ENCODE results near the gene FAM174C.

FAM174C gene

DNA sequence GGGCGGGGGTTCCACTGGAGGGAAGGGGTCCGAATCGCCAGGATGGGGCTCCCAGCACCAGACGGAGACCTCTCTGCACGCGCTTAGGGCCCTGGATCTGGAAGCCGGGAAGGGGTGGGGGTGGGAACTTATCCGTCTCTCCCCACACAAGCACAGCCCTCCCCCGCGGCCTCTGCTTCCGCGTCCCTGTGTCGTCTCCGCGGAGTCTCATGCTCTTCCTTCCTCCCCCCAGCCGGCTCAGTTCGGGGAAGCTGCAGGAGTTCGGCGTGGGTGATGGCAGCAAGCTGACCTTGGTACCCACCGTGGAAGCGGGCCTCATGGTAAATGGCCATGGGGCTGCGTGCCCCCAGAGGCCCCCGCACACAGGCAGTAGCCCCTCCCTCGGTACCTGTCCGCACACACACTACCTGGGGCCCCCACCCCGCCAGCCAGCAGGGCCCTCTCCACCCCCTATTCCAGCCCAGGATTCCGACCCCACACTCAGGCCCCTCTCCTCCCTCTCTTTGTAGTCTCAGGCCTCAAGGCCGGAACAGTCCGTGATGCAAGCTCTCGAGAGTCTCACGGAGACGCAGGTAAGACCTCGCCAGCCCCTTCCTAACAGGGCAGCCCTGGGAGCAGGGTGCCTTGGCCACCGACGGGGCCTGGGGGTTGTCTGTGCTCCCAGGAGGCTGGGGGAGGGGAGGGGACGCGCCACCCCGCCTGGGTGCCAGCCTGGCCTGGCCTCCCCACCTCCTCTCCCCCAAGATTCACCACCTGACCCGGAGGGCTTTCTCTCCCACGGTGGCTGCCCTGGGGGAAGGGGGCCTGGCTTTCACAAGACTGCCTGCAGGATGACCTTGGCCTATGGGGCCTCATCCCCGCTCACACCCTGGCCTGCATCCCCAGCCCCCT is 23.8 kb upstream of the FAM174C start:
- peak; percentile 61 for DNase-seq

GRCh38 chr19:1252221-1252820 is 23.0 kb upstream of the FAM174C start:
- DNase-seq, result peak; percentile 59

DNA sequence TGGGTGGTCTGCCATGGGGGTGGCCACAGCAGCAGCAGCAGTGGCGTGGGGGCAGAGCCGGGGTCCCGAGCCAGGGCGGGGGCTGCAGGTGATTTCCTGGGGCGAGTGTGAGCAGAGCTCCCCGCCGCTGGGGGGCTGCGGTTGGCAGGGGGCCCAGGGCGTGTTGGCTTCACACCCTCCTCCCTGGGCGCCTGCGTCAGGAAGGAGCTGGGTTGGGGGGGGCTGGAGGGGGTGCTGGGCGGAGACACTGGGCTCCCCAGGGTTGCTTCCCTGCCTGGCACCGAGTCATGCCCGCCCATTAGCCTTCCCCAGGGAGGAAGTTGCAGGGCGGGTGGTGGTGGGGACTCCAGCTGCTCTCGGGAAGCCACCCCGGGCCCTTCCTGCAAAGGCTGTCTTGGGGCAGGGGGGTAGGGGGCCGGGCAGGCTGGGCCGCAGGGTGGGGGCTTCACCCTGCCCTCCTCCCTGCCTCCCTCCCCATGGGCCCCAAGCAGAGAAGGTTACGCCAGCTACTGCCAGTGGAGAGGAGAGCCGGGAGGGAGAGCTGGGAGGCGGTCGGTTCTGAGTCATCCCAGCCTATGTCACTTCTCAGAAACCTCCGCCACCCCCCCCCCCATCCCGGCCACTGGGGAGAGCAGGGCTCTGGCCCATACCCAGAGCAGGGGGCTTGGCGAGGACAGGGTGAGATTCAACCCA is 22.4 kb upstream of the FAM174C start:
- peak; percentile 74 for DNase-seq

DNA sequence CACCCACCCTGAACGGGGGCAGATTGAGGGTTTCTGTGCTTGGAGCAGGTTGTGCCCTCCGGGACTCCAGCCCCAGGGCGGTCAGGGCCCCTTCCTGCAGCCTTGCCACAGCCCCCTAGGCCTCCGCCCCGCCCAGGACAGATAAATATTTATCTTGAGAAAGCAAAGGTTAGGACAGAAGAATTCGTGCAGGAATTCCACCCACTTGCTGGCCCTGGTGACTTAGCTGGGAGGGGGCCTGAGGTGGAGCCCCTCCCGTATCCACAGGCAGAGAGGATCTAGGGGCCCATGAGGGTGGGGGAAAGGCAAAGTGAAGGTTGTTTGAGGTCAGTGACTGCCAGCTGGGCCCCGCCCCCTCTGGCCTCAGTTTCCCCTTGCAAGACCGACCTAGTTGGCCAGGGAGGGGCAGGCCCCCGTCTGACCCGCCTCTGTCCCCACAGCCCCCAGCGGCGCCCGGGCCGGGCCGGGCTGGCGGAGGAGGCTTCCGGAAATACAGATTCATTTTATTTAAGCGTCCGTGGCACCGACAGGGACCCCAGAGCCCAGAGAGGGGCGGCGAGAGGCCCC is 21.7 kb upstream of the FAM174C start:
- DNase-seq, result no peak

DNA sequence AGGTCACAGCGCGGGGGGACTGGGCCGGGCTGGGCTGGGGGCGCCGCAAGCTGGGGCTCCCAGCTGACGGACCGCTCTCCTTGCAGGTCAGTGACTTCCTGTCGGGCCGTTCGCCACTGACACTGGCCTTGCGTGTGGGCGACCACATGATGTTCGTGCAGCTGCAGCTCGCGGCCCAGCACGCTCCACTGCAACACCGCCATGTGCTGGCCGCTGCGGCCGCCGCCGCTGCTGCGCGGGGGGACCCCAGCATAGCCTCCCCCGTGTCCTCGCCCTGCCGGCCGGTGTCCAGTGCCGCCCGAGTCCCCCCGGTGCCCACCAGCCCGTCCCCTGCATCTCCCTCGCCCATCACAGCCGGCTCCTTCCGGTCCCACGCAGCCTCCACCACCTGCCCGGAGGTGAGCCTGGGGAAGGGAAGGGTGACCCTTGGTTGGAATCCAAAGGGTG is 21.2 kb upstream of the FAM174C start:
- no peak for DNase-seq

- no peak for DNase-seq
These were observed 20.7 kb upstream of the FAM174C start for GRCh38 chr19:1254530-1255185.

GRCh38 chr19:1255186-1256161 is 19.9 kb upstream of the FAM174C start:
- DNase-seq, result no peak

- DNase-seq, result no peak
These were observed 18.5 kb upstream of the FAM174C start for GRCh38 chr19:1256646-1257474.

GRCh38 chr19:1257475-1258162 is 17.7 kb upstream of the FAM174C start:
- DNase-seq, result no peak

GRCh38 chr19:1258163-1258492 is 17.2 kb upstream of the FAM174C start:
- no peak for DNase-seq

DNA sequence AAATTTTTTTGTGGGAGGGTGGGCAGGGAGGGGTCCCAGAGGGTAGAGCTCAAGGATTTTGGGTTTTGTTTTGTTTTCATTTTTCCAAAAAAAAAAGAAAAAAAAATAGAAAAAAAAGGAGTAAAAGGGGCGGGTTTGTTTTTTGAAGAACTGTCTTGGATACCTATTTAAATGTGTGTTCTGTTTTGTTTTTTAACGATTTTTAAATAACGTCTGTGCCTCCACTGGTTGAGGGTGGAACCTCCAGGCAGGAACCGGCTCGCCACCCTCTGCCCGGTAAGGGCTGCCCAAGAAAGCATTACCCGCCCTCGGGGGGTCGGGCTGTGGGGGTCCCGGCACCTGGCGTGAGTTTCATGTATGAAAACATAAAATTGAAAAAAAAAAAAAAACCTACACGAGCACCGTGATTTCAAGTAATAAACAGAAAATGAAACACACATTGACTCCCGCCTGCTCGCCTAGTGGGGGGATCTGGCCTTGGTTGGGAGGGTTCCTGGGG is 16.6 kb upstream of the FAM174C start:
- DNase-seq, result no peak

GRCh38 chr19:1259206-1259875 is 16.0 kb upstream of the FAM174C start:
- peak; percentile 73 for DNase-seq

- peak; percentile 36 for DNase-seq
These were observed 15.2 kb upstream of the FAM174C start for GRCh38 chr19:1259876-1260748.

- peak; percentile 97 for DNase-seq
These were observed 14.4 kb upstream of the FAM174C start for GRCh38 chr19:1260749-1261537.

DNA sequence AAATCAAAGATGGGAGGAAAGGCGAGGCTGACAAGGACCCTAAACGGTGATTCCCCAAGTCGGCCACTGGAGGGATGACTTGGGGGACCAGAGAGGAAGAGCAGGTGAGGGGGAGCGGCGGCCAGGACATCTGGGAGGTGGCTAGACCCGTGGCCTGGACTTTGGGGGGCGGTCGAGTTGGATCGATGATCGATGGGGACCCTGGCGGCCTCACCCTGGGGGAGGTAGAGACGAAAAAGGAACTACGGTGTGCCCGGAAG is 13.9 kb upstream of the FAM174C start:
- no peak for DNase-seq

DNA sequence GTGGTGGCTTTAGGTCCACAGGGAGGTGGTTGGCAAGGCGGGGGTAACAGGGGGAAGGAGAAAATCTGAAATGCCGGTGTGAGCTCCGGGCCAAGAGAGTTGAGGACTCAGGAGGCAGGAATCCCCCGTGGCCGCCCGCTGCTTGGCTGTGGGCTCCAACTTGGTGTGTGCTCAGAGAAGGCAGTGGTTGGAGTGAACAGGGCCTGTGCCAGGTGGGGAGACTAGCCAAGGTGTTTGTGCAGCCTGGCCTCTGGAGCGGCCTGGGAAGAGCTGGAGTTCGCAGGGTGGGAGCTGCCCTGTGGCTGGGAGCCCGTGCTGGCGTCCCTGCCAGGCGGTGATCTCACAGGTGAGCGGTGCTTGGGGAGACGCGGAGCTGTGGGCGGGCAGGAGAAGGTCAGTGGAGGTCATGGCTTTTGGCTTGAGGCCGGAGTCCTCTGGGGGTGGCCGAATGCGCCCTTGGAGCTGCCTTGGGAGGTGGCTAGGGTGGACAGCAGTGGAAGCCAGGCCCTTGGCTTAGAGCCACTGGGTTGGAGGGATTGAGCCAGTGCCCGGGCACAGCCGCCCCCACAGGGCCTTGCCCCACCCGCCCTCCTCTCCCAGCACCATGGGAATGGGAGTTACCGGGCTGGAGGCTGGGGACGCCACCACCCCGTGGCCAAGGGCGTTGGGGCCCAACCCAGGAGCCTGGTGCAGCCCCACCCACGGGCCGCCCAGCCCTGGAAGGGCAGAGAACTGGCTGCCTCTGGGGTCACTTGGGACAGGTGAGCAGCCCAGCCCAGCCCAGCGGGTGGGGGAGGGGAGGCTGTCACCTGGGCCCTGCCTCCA is 13.3 kb upstream of the FAM174C start:
- DNase-seq, result no peak

GRCh38 chr19:1262623-1263123 is 12.7 kb upstream of the FAM174C start:
- DNase-seq, result no peak
